ENCODE results near the gene SPARC.

DNA sequence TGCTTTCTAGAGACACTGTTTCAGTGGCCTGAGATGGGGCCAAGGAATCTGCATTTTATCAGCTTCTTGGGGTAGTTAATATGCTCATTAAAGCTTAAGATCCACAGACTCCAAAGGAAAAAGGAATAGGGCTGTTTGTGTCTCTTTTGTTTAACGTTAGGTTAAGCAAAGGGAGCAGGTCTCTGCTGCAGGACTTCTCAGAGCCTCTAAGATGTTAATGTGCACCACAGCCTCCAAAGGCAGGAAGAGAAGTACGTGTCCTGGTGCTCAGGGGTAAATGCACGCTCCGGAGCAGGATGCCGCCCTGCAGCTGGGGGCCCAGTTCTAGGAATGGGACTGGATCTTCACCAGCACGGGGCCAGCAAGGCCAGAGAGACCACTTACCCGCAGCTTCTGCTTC is 19.6 kb downstream of the SPARC start:
- no peak for TF ChIP-seq EZH2phosphoT487 (IDR thresholded peaks at IDR 0.05; ENCODE audit: insufficient read depth, low read depth)
- TF ChIP-seq EZH2 (IDR thresholded peaks at IDR 0.05; ENCODE audit: insufficient read depth, poor library complexity, severe bottlenecking) = no peak

Measured in GM23248 (cell line).